AG04449 (cell line): ENCODE results near the gene ATG13.

Source experiments
- CTCF ChIA-PET: fragments of 350-600 bp; formaldehyde crosslinking; extraction: SDS; loops from one replicate; lab custom pipeline; 2021; ENCODE audit warnings: antibody characterized with exemption; lab: Yijun Ruan, JAX
- POLR2A ChIA-PET: fragments of 400-600, 350-600 bp; formaldehyde crosslinking; extraction: SDS; loops from one replicate; lab custom pipeline; 2020; ENCODE audit warnings: antibody characterized with exemption, inconsistent platforms; lab: Yijun Ruan, JAX
- DNase-seq: peaks from one replicate; pipeline ENCODE4 v3.0.0-alpha.2; 2010; ENCODE audit warnings: low read depth, low spot score
- H3K4me3 ChIP-seq: 2 replicates; pipeline ENCODE4 v1.5.1; 2011; ENCODE audit warnings: low read depth, mild to moderate bottlenecking, control low read depth, low read length
- TF ChIP-seq, protein P1 (sequence below): IDR thresholded peaks from one replicate; pipeline ENCODE4 v1.5.1; 2011; ENCODE audit warnings: mild to moderate bottlenecking, moderate library complexity, low read length, control low read depth, inconsistent platforms; ENCODE audit not compliant: insufficient read depth; ENCODE audit errors: missing control alignments

The ATG13 gene

DNA sequence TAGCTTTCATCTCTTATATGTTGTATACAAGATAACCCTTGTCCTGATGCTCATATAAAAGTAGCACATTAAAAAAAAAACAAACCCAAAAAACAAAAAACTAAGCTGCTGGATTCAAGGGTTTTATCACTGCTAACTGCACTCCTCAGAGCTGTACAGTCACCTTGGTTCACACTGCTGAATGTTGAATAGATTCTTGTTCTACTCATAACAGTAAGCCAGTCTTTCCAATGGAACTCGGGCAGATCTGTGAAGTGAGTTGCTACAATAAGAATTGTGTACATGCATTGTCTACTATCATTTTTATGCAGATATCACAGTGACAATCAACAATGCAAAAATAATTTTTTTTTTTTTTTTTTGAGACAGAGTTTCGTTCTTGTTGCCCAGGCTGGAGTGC is 5.0 kb upstream of the ATG13 start:
- TF ChIP-seq, protein P1, sequence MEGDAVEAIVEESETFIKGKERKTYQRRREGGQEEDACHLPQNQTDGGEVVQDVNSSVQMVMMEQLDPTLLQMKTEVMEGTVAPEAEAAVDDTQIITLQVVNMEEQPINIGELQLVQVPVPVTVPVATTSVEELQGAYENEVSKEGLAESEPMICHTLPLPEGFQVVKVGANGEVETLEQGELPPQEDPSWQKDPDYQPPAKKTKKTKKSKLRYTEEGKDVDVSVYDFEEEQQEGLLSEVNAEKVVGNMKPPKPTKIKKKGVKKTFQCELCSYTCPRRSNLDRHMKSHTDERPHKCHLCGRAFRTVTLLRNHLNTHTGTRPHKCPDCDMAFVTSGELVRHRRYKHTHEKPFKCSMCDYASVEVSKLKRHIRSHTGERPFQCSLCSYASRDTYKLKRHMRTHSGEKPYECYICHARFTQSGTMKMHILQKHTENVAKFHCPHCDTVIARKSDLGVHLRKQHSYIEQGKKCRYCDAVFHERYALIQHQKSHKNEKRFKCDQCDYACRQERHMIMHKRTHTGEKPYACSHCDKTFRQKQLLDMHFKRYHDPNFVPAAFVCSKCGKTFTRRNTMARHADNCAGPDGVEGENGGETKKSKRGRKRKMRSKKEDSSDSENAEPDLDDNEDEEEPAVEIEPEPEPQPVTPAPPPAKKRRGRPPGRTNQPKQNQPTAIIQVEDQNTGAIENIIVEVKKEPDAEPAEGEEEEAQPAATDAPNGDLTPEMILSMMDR = no peak
- H3K4me3 ChIP-seq = no peak overlapping the region
- POLR2A ChIA-PET = interaction anchor here (1.4 kb wide), 1 partner anchor 18 kb away, joined by 6 read pairs; the partner anchor contains the start of gene AMBRA1
- DNase-seq = no peak
- CTCF ChIA-PET = interaction anchor here (1.0 to 1.1 kb wide), 2 partner anchors 21 to 222 kb away, joined by 3 to 4 read pairs; no protein-coding TSS in a partner anchor

DNA sequence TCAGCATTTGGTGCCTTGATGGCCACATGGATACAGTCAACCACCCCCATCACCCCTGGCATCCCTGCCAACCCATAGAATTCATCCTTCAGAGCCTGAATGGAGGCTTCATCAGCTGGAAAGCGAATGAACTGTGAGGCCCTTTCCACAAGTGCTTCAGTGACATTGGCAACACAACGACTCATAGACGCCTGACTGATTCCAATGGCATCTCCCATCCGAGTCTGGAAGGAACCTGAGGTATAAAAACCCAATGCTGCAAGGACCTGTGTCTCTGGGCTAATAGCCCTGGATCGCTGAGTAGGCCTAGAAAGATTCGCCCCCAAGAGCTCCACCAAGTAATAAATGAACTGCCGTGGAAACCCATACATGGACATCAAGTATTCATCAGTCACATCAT is 1.6 kb upstream of the ATG13 start:
- TF ChIP-seq, protein P1 = no peak
- POLR2A ChIA-PET = no interaction called here
- CTCF ChIA-PET = interaction anchor here (0.8 to 4.3 kb wide), 8 partner anchors 14 to 227 kb away, joined by 3 to 40 read pairs (median 6); partner anchors contain the start of gene CHRM4

DNA sequence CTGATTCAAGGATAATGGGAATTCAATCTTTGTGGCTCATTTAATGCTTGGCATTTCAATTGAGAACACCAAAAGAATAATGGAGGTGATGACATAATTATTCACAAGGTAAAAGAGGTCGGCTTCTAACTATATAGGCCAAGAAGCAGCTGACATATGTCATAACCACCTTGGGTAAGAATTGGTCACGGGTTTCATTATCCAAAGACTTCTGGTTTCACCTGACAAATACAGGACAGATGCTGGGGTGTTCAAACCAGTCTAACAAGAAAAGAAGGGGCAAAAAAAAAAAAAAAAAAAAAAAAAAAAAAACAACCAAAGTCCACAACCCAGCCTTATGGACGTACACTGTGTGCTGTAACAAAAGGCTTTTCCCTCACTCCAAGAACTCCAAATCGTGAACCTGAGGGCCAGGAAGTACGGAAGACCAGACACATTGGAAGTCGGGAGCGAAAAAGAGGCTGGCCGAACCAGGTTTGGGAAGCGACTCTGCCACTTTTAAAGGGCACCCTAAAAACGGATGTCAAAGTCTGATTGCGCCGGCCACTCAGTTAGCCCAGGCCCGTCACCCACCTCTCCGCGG is 711 bp upstream of the ATG13 start:
- ChIA-PET CTCF (interaction anchor here (0.6 to 4.3 kb wide), 11 partner anchors 14 to 228 kb away, joined by 3 to 40 read pairs (median 8); partner anchors contain the start of gene CHRM4), POLR2A (interaction anchor here (1.0 kb wide), 1 partner anchor 33 kb away, joined by 3 read pairs; no protein-coding TSS in a partner anchor)
- peak overlapping the region; percentile 100 for H3K4me3 ChIP-seq
- TF ChIP-seq, protein P1 = no peak
- DNase-seq = no peak

More for the DNA sequence above, 1.6 kb upstream of the ATG13 start:
- no peak overlapping the region for H3K4me3 ChIP-seq
- no peak for DNase-seq

DNA sequence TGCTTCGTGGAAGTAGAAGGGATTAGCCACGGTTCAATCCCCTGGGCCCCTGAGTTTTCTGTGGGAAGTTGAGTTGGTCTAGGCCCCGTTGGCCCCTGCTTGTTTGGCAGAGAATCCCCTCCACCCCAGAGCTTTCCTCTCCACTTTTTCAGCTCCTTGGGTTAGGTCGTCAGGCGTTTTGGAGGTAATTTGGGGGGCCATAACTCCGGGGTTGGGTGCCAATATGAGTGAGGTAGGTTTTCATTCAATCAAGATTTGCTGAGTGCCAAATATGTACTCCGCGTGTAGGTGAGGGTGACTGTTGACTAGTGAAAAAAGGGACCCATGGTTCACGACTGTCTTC is 590 bp downstream of the ATG13 start:
- H3K4me3 ChIP-seq = peak overlapping the region; percentile 100
- DNase-seq = no peak
- ChIA-PET POLR2A (interaction anchor here (1.3 kb wide), 1 partner anchor 83 kb away, joined by 3 read pairs; the partner anchor contains the start of genes ARHGAP1 and ZNF408), CTCF (interaction anchor here (0.8 to 4.3 kb wide), 25 partner anchors 8 to 250 kb away, joined by 3 to 40 read pairs (median 5); partner anchors contain the start of gene CHRM4)
- TF ChIP-seq, protein P1 = no peak

DNA sequence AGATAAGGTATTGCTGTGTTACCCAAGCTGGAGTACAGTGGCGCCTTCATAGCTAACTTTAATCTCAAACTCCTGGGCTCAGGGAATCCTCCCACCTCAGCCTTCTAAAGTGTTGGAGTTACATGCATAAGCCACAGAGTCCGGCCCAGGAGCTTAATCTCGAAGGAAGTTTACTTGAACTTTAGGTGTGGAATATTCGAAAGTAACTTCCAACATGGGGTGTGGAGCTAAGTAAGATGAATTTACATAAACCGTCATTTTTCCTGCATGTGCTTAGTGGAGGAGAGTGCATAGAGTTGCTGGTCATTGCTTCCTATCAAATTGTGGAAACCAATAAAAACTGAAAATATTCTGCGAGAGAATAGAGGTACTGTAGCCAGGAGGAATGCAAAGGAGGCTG is 1.5 kb downstream of the ATG13 start:
- TF ChIP-seq, protein P1 = no peak
- CTCF ChIA-PET = interaction anchor here (0.6 to 4.3 kb wide), 21 partner anchors 7 to 251 kb away, joined by 3 to 40 read pairs (median 4); no protein-coding TSS in a partner anchor
- POLR2A ChIA-PET = interaction anchor here (0.6 to 1.3 kb wide), 2 partner anchors 35 to 82 kb away, joined by 3 read pairs; partner anchors contain the start of genes ARHGAP1 and ZNF408
- H3K4me3 ChIP-seq = peak overlapping the region; percentile 100
- no peak for DNase-seq

DNA sequence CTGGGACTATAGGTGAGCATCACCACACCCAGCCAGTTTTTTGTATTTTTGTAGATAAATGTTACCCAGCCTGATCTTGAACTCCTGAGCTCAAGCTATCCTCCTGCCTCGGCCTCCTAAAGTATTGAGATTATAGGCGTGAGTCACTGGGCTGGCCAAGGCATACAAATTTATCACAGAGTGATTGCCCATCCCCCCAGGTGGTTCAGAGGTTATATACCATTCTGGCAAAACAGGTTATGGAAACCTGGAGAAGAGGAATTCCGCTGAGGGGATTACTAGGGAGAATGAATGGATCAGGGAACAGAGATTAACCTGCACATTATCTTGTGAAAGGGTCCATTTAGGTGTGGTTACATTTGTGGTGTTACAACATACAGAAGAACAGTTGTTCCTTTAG is 8.1 kb downstream of the ATG13 start:
- ChIA-PET POLR2A (interaction anchor here (0.6 kb wide), 1 partner anchor 11 kb away, joined by 3 read pairs; no protein-coding TSS in a partner anchor), CTCF (interaction anchor here (0.6 to 1.6 kb wide), 5 partner anchors 7 to 236 kb away, joined by 3 to 5 read pairs (median 3); partner anchors contain the start of gene ATG13)
- no peak overlapping the region for H3K4me3 ChIP-seq
- no peak for DNase-seq
- TF ChIP-seq, protein P1 = no peak
